NK-92 treated with Interleukin-12 subunit alpha and Interleukin-12 subunit beta, amount 100 ng/mL, for 24 hours (cell line): ENCODE measurements around the gene CST3.
"Not testable (repeated sequence)": the region's sequence is repeated elsewhere in the genome, so short reads cannot be mapped to it uniquely, and the experiment has no call there.

Experiments used
- DNase-seq: peaks from one replicate; lab custom pipeline; 2025; lab: John Stamatoyannopoulos, UW

The CST3 gene

DNA sequence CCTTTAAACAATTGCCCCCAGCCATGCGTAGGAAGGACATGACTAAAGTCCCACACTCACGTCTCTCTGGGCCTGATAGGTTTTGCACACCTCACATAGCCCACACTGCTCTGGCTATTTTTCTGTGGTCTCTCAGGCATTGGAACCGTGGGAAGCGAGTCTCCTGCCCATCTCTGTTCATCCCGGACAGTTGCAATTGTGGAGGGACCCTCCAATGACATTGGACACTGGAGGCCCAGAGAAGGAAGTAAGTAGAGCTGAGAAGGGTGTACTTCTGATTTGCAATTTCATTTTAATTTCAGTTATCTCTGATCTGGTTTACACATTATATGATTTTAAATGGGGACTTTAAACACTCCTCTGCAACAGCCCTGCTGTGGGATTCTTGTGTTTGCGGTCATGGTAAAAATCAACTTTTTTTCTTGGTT is 23.3 kb upstream of the CST3 start:
- no peak for DNase-seq

- no peak for DNase-seq
Observed at GRCh38 chr20:23659989-23660837, 22.5 kb upstream of the CST3 start.

- DNase-seq = not testable (repeated sequence)
Observed at GRCh38 chr20:23659610-23659988, 21.8 kb upstream of the CST3 start.

DNA sequence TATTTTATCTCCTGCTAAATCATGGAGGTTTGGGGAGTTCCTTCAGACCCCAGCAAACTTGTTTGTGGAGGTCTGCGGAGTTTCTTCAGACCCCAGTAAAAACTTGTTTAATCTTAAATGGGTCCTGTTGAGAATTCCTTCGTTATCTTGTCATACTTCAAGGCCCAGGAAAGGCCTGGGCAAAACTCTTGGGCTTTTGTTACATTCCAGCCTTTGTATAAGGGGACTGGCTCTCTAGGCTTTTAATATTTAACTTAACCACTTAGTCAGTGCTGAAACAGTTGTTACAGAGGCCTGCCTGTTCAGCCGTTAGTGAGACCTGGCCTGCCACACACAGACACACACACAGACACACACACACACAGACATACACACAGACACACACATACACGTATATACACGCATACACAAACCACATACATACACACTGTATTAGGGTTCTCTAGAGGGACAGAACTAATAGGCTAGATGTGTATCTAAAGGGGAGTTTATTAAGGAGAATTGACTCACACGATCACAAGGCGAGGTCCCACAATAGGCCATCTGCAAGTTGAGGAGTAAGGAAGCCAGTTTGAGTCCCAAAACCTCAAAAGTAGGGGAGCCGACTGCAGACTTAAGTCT is 21.3 kb upstream of the CST3 start:
- DNase-seq = no peak

GRCh38 chr20:23658336-23658735 is 20.6 kb upstream of the CST3 start:
- DNase-seq = no peak

DNA sequence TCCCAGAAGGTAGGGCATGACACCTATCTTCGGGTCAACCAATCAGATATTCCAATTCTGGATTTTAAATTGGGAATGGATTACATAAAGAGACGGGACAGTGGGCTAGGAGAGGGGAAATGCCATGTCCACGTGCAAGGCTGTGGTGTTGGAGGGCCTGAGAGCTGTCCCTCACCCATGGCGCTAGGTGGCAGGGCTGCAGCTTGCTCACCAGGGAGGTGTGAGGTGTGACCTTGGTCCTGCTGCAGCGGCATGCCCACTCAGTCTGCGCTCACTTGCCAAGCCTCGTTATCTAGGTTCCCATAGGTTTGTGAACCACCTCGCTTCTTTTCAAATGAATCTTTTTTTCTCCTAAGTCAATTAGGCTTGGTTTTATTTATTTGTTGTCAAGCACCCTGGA is 19.4 kb upstream of the CST3 start:
- DNase-seq = no peak

- DNase-seq = no peak
Observed at GRCh38 chr20:23656372-23656771, 18.6 kb upstream of the CST3 start.

DNA sequence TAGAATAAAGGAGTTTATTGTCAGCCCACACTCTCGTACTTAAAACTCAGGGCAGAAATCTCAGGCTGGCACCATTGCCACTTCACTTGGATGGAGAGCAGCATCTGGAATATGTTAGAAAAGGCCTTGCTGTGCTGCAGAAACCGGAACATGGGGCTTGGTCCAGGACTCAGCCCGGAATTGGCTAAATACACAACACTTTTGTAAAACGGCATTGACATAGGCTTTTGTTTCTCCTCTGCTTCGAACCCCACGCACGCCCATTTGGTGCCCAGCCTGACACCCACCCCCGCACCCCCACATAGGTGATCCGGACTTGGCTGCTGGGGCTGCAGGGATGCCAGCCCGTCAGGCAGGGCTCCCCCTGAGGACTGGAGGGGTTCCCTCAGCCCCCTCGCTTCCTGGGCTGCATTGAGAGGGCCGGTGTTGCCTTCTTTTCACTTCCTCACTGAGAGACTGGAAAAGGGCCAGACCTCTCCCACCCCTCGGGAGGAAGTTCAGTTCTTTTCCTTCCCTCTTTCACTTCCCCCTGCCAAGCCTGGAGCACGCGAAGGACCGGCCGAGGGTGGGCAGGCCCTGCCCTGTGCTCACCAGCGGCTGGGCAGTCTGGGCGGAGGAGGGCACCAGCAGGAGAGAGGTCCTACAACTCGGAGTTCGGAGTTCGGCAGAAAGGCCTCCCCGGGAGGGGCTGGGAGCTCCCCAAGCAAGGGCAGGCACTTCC is 17.9 kb upstream of the CST3 start:
- DNase-seq = no peak

DNA sequence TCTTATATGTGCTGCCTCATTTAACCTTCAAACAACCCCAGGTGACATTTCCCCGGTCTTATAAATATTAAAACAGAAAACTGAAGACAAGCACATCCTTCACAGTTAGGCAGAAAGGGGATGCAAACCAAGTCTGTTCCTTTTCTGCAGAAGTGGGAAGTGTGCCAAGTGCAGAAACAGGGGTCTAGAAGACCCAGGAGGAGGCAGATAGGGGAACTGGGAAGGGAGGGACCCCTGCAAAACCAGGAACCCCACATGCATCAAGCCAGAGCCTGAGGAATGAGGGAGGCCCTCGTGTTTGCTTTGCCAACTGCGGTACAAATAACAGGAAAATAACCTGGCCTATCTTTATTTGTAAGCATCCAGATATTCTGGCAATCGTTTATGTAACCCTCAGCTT is 17.0 kb upstream of the CST3 start:
- no peak for DNase-seq

DNA sequence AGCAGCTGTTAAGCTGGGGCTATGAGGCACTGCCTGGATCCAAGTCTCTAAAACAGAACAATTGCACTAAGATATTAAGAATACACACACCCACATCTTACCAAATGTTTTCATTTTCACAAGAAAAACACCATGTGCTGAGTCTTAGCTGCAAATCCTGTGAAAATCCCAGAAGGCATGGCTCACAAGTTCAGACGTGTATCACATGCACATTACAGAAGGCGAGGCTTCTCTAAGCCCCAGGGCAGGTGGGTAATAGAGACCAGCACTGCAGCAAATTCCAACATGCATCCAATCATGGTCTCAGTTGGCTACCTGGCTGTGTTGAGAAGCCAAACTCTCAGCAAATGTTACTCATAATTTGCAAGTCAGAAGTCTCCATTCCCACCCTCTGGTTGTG is 16.2 kb upstream of the CST3 start:
- DNase-seq = no peak

DNA sequence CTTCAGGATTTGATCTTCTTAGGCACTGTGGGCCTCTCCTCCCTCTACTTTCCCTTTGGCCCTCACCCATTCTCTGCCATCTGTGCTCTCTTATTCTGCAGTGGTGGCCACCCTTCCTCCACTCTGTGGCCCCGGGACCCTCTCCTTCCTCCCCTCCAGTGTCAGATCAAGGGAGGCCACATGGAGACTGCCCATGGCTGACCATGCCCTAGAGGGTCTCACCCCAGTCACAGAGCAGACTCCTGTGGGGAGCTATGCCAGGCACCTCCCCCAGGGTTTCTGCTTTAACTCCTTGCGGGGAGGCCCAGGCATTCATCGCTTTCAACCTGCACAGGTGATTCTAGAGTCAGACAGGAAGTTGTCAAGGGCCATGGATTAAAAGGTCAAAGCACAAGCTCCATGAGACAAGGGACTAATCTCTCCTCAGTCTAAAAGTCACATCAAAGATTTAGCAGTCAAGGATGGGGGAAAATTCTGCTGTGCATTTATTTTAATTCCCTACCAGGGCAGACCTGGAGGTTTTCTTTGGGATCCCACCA is 15.7 kb upstream of the CST3 start:
- no peak for DNase-seq

DNA sequence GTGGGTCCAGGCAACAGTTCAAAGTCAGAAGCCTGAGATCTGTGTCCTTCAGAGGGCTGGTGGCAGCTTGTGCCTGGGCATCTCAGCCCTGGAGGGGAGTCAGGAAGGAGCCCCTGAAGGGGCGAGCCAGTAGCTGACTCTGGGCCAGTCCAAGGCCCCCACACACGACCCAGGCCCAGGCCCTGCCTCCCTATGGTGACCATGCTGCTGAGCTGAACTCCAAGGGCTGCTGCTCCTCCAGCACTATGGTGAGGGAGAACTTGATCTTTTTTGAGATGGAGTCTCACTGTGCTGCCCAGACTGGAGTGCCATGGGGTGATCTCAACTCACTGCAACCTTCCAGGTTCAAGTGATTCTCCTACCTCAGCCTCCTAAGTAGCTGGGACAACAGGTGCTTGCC is 15.2 kb upstream of the CST3 start:
- DNase-seq = no peak

DNA sequence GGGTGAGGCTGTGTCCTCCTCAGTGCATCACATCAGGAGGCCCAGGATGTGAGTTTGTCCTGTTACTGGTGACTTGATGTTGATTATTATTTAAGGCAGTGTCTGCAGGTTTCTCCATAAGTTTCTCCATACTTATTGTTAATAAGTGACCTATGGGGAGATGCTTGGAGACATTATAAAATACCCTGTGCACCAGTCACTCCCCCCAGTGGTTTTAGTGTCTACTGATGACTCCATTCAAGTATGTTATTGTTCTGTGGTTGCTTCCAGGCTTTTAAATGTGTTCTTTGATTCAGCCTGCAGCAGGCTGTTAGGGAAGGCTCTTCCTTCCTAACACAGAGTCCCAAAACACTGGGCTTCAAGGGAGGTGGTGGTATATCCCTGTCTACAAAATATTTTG is 14.6 kb upstream of the CST3 start:
- no peak for DNase-seq

DNA sequence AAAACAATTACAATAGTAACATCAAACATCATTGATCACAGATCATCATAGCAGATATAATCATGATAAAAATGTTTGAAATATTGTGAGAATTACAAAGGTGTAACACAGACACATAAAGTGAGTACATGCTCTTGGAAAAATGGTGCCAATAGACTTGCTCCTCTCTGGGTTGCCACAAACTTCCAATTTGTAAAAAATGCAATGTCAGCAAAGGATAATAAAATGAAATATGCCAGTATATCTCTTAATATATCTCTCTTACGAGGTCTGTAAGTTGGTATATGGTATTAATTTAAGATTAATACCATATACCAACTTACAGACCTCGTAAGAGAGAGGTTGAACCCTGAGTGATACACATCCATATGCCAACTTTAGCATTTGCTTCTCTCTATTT is 13.4 kb upstream of the CST3 start:
- DNase-seq = no peak

DNA sequence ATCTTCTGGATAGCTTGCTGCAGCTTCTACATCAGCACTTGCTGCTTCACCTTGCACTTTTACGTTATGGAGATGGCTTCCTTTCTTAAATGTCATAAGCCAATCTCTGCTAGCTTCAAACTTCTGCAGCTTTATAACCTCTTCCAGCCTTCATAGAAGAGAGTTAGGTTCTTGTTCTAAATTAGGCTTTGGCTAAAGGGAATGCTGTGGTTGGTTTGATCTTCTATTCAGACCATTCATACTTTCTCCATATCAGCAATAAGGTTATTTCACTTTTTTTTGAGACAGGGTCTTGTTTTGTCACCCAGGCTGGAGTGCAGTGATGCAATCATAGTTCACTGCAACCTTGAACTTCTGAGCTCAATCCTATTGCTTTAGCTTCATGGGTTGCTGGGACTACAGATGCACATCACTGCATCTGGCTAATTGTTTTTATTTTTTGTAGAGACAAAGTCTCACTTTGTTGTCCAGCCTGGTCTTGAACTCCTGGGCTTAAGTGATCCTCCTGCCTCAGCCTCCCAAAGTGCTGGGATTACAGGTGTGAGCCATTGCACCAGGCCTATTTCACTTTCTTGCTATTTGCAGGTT is 12.2 kb upstream of the CST3 start:
- DNase-seq = no peak

DNA sequence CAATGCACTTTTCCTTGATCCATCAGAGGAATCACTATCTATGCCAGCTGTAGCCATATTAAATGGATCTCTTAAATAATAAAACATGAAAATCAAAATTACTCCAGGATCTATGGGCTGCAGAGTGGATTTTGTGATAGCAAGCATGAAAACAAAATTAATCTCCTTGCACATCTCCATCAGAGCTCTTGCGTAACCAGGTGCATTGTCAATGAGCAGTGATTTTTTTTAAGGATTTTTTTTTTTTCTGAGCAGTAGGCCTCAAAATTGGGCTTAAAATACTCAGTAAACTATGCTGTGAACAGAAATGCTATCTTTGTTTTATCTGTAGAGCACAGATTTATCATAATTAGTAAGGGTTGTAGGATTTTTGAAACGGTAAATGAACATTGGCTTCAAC is 11.5 kb upstream of the CST3 start:
- DNase-seq = no peak

DNA sequence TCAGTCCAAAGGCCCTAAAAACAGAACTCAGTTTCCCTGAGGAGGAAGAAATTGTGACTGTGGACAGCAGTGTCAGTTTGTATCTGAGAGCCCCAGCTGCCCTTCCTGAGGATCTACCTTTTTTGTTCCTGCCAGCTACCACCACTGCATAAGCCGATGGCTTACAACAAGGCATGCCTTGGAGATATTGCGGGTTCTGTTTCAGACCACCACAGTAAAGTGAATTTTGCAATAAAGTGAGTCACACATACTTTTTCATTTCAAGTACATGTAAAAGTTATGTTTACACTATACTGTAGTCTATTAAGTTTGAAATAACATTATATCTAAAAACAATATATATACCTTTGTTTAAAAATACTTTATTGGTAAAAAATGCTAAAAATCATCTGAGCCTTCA is 9.6 kb upstream of the CST3 start:
- DNase-seq = no peak

GRCh38 chr20:23646106-23646873 is 8.5 kb upstream of the CST3 start:
- no peak for DNase-seq

DNA sequence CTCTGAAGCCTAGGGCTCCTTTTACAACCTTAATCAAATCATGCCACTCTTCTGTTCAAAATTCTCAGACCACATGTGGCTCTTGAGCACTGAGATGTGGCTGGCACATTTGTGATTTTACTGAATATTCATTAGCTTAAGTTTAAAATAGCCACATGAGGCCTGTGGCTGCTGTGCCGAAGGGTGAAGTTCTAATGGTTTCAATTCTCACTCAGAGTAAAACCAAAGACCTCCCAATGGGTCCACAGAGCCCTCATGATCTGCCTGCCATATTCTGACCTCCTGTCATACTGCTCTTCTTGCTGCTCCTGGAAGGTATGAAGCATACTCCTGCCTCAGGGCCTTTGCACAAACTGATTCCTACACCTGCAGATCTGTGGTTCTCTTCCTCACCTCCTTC is 7.8 kb upstream of the CST3 start:
- DNase-seq = no peak

DNA sequence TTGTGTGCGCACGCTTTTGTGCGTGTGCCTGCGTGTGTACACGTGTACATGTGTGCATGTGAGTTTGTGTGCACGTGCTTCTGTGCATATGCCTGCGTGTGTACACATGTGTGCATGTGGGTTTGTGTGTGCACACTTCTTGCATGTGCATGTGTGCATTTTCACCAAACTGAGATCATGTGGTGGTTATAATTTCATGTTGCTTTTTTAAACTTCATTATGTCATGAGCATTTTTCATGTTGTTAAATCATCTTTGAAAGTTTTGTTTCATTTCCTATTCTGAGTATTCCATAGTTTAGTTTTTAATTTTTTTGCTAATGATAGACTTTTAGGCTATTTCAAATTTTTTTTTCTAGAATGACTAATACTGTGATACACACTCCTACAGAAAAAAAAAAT is 6.4 kb upstream of the CST3 start:
- DNase-seq = no peak

GRCh38 chr20:23643659-23644058 is 5.9 kb upstream of the CST3 start:
- no peak for DNase-seq
